Heart right ventricle (tissue), 16 donors: ENCODE measurements around the gene TTC23. TPM values are rescaled to one million over a fixed set of nuclear protein-coding genes. Genes with fewer than 3 reads are reported as not detected.

ENCODE experiments used
- ATAC-seq, 8 donors: fragments of 200-7000 bp; cut with Tn5 transposase; one replicate each; pipeline ENCODE4 v1.9.1; 2020; ENCODE audit warnings: mild to moderate bottlenecking in 8 of 8, moderate library complexity in 8 of 8, moderate number of reproducible peaks in 1 of 8
- DNase-seq, 2 donors: peaks; one replicate each; pipeline ENCODE4 v3.0.0-alpha.2; 2020
- H3K27ac ChIP-seq, 10 donors: fragments of 200-600 bp; sonication (generic) in 2 of 10; one replicate each; pipeline versions ENCODE4 v1.5.0 to v1.8.0; 2020 to 2022; ENCODE audit warnings: mild to moderate bottlenecking in 3 of 10
- H3K27me3 ChIP-seq, 7 donors: fragments of 200-600 bp; one replicate each; pipeline ENCODE4 v1.8.0; 2021 to 2022; ENCODE audit warnings: mild to moderate bottlenecking in 2 of 7
- H3K36me3 ChIP-seq, 9 donors: fragments of 200-600 bp; sonication (generic) in 1 of 9; one replicate each; pipeline versions ENCODE4 v1.5.0 to v1.8.0; 2020 to 2022; ENCODE audit warnings: mild to moderate bottlenecking in 2 of 9
- H3K4me1 ChIP-seq, 9 donors: fragments of 200-600 bp; sonication (generic) in 1 of 9; one replicate each; pipeline versions ENCODE4 v1.5.0 to v1.8.0; 2020 to 2022; ENCODE audit warnings: mild to moderate bottlenecking in 4 of 9
- H3K4me3 ChIP-seq, 10 donors: fragments of 200-600 bp; sonication (generic) in 2 of 10; one replicate each; pipeline versions ENCODE4 v1.5.0 to v1.8.0; 2020 to 2022; ENCODE audit warnings: mild to moderate bottlenecking in 7 of 10, moderate library complexity in 2 of 10
- H3K9me3 ChIP-seq, 11 donors: fragments of 200-600 bp in 10 of 11; sonication (generic) in 2 of 11; one replicate each; pipeline versions ENCODE4 v1.5.0 to v1.8.0; 2013 to 2022; ENCODE audit warnings: mild to moderate bottlenecking in 2 of 11, control low read depth in 1 of 11, moderate library complexity in 1 of 11
- CTCF ChIP-seq, 9 donors: fragments of 200-600 bp; sonication (generic) in 2 of 9; IDR thresholded peaks; one replicate each; pipeline versions ENCODE4 v1.5.0 to v1.8.0; 2021 to 2022; ENCODE audit warnings: antibody characterized with exemption in 9 of 9, mild to moderate bottlenecking in 5 of 9, moderate library complexity in 1 of 9
- WGBS, 2 donors: extraction: QIAGEN DNeasy Blood & Tissue Kit; methylation state at CpG; one replicate each; pipeline ENCODE4 v1.1.7; 2013; ENCODE audit warnings: inconsistent platforms in 1 of 2; 5-methylcytosine and 5-hydroxymethylcytosine counted together
- intact Hi-C, 10 donors: fragments of 100-400 bp; cut with DNase I; formaldehyde crosslinking; loops; one replicate each; pipeline versions ENCODE4 v1.11.1 to v1.14.2; 2022
- polyA plus RNA-seq, 2 donors: library from polyadenylated mRNA; stranded (reverse); fragments of 200-250 nt; gene quantifications; one replicate each; pipeline ENCODE4 v1.2.3, GENCODE V29; 2013
- total RNA-seq, 10 donors: library from RNA; stranded (reverse); fragmentation: NEBNext Ultra II Directional in 3 of 10; extraction: Animal tissue kit (Norgen Biotek cat#: 25700) in 3 of 10; gene quantifications; one replicate each; pipeline versions ENCODE4 v1.2.1 to v1.2.4, GENCODE V29; 2021 to 2023
- donor health status: Arrhythmogenic right ventricular cardiomyopathy.
- donor health status: ischemic (EF 13 %, LVEDD 7.1; RV severe dilation, severe dysfunction).
- donor health status: healthy with polysubstance abuse.
- donor health status: DM: no; HTN: yes; CAD: no.
- donor health status: DM: no; HTN: no; CAD: no.
- donor health status: ischemic (EF 25% LVEDD 6.9; RV normal size, moderate dysfunction).
- donor health status: ischemic (EF 25% LVEDD 5.7; RV mildly dilated, moderate dysfunction).
- donor health status: healthy.
- donor health status: DM: yes; HTN: yes; CAD: no.
- donor health status: Ischemic cardiomyopathy.
- donor health status: ischemic (EF 35%, LVEDD 5.7; RV mildly dilated, moderate dysfunction).
- donor health status: nonischemic (EF 11% LVEDD 7.7; RV severe dilation, severe dysfunction).
- donor health status: DM: yes; HTN: yes; CAD: no.
- donor health status: PGD.
- donor health status: ischemic (EF 29% LVEDD 5.4; RV normal size, mild dysfunction).
- donor health status: nonischemic (EF 23%, LVEDD 6.1; RV moderate dilation, normal function).

TTC23 gene
- total and polyA plus RNA-seq, 12 donors, result 6.0 to 16.9 (median 10.9) TPM

GRCh38 chr15:99124641-99125040 is 124.7 kb downstream of the TTC23 start:
- ATAC-seq (peak in 3 of 8 donors; percentile 3 to 8 (median 7)), DNase-seq (no peak)
- H3K4me1 ChIP-seq, result peaks cover 28 to 74% (median 49%) of the 10 kb centered on the region in 9 donors

GRCh38 chr15:99123713-99124451 is 125.5 kb downstream of the TTC23 start:
- TF ChIP-seq CTCF (IDR thresholded peaks at IDR 0.05), result no peak
- DNase-seq (peak; percentile 82 to 86), ATAC-seq (peak; percentile 81 to 92 (median 90))
- intact Hi-C loops, result loop anchor here in 2 of 10 donors (5.0 to 10.0 kb wide), 2 partner anchors 48 to 51 kb away; no protein-coding TSS in a partner anchor
- H3K4me1 ChIP-seq, result peaks cover 33 to 79% (median 51%) of the 10 kb centered on the region in 9 donors
- H3K36me3 ChIP-seq, result peaks cover 0 to 44% (median 8%) of the 10 kb centered on the region in 9 donors
- peak overlapping the region in 9 of 10 donors; percentile 1 to 44 (median 28) for H3K4me3 ChIP-seq
- no peaks in the 10 kb centered on the region for H3K9me3 ChIP-seq
- no peaks in the 10 kb centered on the region for H3K27me3 ChIP-seq
- peak overlapping the region; percentile 67 to 97 (median 90) for H3K27ac ChIP-seq
- 9 to 10% methylated on average over 20 of the region's 20 CpGs for WGBS, 2 donors

More at GRCh38 chr15:99124641-99125040, 124.7 kb downstream of the TTC23 start:
- H3K36me3 ChIP-seq, result peaks cover 0 to 45% (median 8%) of the 10 kb centered on the region in 9 donors
- WGBS, 2 donors, result 72 to 74% methylated on average over 8 of the region's 8 CpGs
- TF ChIP-seq CTCF (IDR thresholded peaks at IDR 0.05), result no peak
- peak overlapping the region in 3 of 10 donors; percentile 1 to 38 (median 12) for H3K4me3 ChIP-seq
- H3K27me3 ChIP-seq, result no peaks in the 10 kb centered on the region
- peak overlapping the region; percentile 67 to 97 (median 90) for H3K27ac ChIP-seq
- intact Hi-C loops, result loop anchor here in 2 of 10 donors (5.0 to 10.0 kb wide), 2 partner anchors 48 to 50 kb away; no protein-coding TSS in a partner anchor
- no peaks in the 10 kb centered on the region for H3K9me3 ChIP-seq

- H3K27me3 ChIP-seq, result no peaks in the 10 kb centered on the region
- intact Hi-C loops, result loop anchor here in 2 of 10 donors (5.0 to 10.0 kb wide), 2 partner anchors 49 to 52 kb away; no protein-coding TSS in a partner anchor
- TF ChIP-seq CTCF (IDR thresholded peaks at IDR 0.05), result peak in 1 of 9 donors; percentile 10
- DNase-seq, result no peak
- peak overlapping the region in 8 of 10 donors; percentile 7 to 44 (median 30) for H3K4me3 ChIP-seq
- no peaks in the 10 kb centered on the region for H3K9me3 ChIP-seq
- peaks cover 0 to 44% (median 8%) of the 10 kb centered on the region in 9 donors for H3K36me3 ChIP-seq
- H3K4me1 ChIP-seq, result peaks cover 33 to 87% (median 57%) of the 10 kb centered on the region in 9 donors
- H3K27ac ChIP-seq, result peak overlapping the region; percentile 67 to 97 (median 90)
- ATAC-seq, result peak in 3 of 8 donors; percentile 25 to 47 (median 39)
- 37 to 39% methylated on average over 22 of the region's 22 CpGs for WGBS, 2 donors
These were observed 126.3 kb downstream of the TTC23 start for GRCh38 chr15:99122831-99123712.
